GM23338 (cell line): ENCODE data around the gene CD180. TPM values are rescaled to one million over a fixed set of nuclear protein-coding genes. Genes with fewer than 3 reads are reported as not detected.

Experiments used
- CREB1 ChIP-seq: fragments of 250-450 bp; sonication (Bioruptor Pico); IDR thresholded peaks from 2 replicates; pipeline ENCODE4 v1.5.0; 2020; ENCODE audit warnings: low read depth, mild to moderate bottlenecking, moderate library complexity
- CTCF ChIP-seq, 2 experiments: fragments of 200-600 bp in 1 of 2; sonication (generic) in 1 of 2; conservative IDR thresholded peaks; 2 replicates each; pipeline versions ENCODE4 v1.5.1 to v1.6.1; 2016 to 2017; ENCODE audit warnings: antibody characterized with exemption in 2 of 2, low read depth in 2 of 2, mild to moderate bottlenecking in 2 of 2, moderate library complexity in 1 of 2
- EZH2 ChIP-seq: fragments of 200-600 bp; sonication (generic); IDR thresholded peaks from one replicate; pipeline ENCODE4 v1.8.0; 2017; ENCODE audit warnings: antibody characterized with exemption, mild to moderate bottlenecking, low read depth; ENCODE audit not compliant: unreplicated experiment
- EZH2phosphoT487 ChIP-seq: fragments of 200-600 bp; sonication (generic); IDR thresholded peaks from one replicate; pipeline ENCODE4 v1.8.1; 2018; ENCODE audit warnings: antibody characterized with exemption; ENCODE audit not compliant: unreplicated experiment
- JUNB ChIP-seq: IDR thresholded peaks from one replicate; pipeline ENCODE4 v1.6.1; 2016; ENCODE audit warnings: antibody characterized with exemption; ENCODE audit not compliant: unreplicated experiment
- NANOG ChIP-seq: IDR thresholded peaks from 2 replicates; pipeline ENCODE4 v1.6.1; 2016; ENCODE audit warnings: antibody characterized with exemption, borderline replicate concordance
- POLR2AphosphoS5 ChIP-seq: IDR thresholded peaks from 2 replicates; pipeline ENCODE4 v1.6.1; 2016; ENCODE audit warnings: antibody characterized with exemption, low read depth
- ZNF114 ChIP-seq: fragments of 250-450 bp; sonication (Bioruptor Pico); IDR thresholded peaks from 2 replicates; pipeline ENCODE4 v1.5.0; 2020; ENCODE audit warnings: mild to moderate bottlenecking, moderate library complexity
- ZNF331 ChIP-seq: fragments of 250-450 bp; sonication (Bioruptor Pico); IDR thresholded peaks from 2 replicates; pipeline ENCODE4 v1.5.0; 2020; ENCODE audit warnings: low read depth, mild to moderate bottlenecking, moderate library complexity
- ZNF462 ChIP-seq: fragments of 250-450 bp; sonication (Bioruptor Pico); IDR thresholded peaks from 2 replicates; pipeline ENCODE4 v1.5.0; 2020; ENCODE audit warnings: mild to moderate bottlenecking, moderate library complexity
- polyA plus RNA-seq: library from polyadenylated mRNA; unstranded; fragments of >200 nt; fragmentation: Nextera tagmentation; extraction: Ambion mirVana; gene quantifications from 2 replicates; pipeline ENCODE4 v1.2.1, GENCODE V29; 2016
- total RNA-seq: library from RNA; depleted of rRNA; stranded (reverse); fragments of >200 nt; shearing (Covaris generic); gene quantifications from 2 replicates; pipeline ENCODE4 v1.2.3, GENCODE V29; 2014

The CD180 gene
- total and polyA plus RNA-seq, 2 experiments from 2014 or later, result not detected

- TF ChIP-seq ZNF462, result no peak
- no peak for TF ChIP-seq EZH2
- no peak for TF ChIP-seq CTCF (conservative IDR thresholded peaks at IDR 0.05; ENCODE audit: low read depth in 2 of 2)
- TF ChIP-seq JUNB, result no peak
- no peak for TF ChIP-seq ZNF114 (CRISPR knock-in tag)
- no peak for TF ChIP-seq POLR2AphosphoS5
- no peak for TF ChIP-seq EZH2phosphoT487
- no peak for TF ChIP-seq CREB1
- no peak for TF ChIP-seq ZNF331 (CRISPR knock-in tag)
- no peak for TF ChIP-seq NANOG
These were observed 25.8 kb downstream of the CD180 start (continued) for GRCh38 chr5:67170767-67171166.
